NCI-H2227 (cell line): ENCODE data around the gene KDM5A.
"Not testable (repeated sequence)": the region's sequence is repeated elsewhere in the genome, so short reads cannot be mapped to it uniquely, and the experiment has no call there.

Source experiments
- DNase-seq: peaks from one replicate; lab custom pipeline; 2025; ENCODE audit not compliant: unreplicated experiment; lab: John Stamatoyannopoulos, UW

Gene KDM5A

GRCh38 chr12:389142-390096, at the start of gene KDM5A:
Gene KDM5A, minus strand, starts transcription at chr12:389320. Its CDS starts 229 bp downstream, at chr12:389091.
- no peak for DNase-seq

GRCh38 chr12:435737-436136, 46.6 kb upstream of the KDM5A start:
- DNase-seq = not testable (repeated sequence)

- no peak for DNase-seq
Measured at GRCh38 chr12:422526-422925, 33.4 kb upstream of the KDM5A start.

GRCh38 chr12:418432-418831, 29.3 kb upstream of the KDM5A start:
- no peak for DNase-seq

- DNase-seq = no peak
Measured at GRCh38 chr12:414859-415258, 25.7 kb upstream of the KDM5A start.

DNA sequence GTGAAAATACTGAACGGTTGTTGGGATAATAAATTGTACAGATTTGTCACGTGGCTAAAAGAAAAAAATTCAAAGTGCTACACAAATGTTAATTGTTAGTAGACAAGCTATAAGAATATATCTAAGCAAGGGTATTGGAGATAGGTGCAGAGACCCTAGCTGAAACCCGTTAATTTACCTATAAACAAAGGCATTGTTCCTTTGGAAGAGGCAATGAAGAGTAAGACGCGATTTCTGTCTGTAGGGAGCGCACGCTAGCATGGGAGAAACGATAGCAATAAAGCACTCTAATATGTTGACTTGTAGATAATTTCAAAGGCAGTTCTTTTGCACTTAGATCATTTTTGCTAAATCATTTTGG, 12.9 kb upstream of the KDM5A start:
- no peak for DNase-seq

DNA sequence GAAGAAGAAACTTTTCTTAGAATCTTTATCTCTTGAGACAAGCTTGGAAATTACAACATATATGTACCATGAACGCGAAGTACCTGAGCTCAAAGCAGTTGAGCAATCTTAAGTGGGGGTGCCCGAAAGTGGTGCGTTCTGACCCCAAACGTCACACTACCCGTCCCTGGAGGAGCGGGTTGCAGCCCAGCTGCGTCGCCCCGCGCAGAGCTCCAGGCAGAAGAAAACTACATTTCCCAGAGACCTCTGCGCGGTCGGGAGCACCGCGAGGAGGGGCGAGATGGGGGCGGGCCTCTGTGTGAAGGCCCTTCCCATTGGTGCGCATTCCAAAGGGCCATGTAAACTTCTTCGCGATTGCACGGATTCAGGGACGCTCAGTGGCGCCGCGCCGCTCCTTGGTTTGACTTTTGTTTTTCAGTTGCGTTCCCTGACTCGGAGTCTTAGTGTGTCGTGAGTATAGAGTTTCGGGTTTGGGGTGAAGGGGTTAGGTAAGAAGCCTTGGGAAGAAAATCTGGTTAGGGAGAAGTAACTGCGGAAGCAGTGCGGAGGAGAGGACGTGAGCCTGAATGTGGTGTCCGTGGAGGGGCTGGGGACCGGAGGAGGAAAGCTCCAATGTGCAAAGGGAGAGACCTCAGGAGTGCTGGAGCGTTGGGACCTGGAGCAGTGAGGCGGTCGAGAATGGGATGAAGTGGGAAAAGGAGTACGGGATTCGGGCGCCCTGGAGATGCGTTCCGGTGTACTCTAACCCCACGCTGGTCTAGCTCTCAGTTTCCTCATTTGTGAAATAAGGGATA, 12.3 kb upstream of the KDM5A start, which contains the start of gene CCDC77:
Gene CCDC77, plus strand, starts transcription at position 410 of the 794 bp plus-strand sequence. CDS start 7,740 bp downstream, outside the sequence.
- no peak for DNase-seq

DNA sequence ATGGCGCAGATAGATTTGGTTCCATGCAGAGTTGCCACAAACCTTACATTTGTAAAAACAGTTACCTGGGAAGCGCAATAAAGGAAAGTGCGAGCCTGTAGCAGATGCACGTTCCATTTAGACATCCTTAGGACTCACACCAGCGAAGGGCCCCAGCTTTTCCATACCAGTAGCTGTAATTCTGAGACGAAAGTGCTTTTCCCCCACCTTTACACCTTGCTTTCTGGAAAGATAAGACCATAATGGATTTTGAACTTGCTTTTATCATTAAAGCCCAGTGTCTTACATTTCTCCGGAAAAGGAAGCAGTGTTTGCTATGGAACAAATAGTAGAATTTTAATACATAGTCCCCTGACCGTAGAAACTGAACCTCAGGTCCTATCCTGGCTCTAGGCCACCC, 11.7 kb upstream of the KDM5A start:
- no peak for DNase-seq

GRCh38 chr12:388541-389141, 479 bp downstream of the KDM5A start:
- DNase-seq = no peak

GRCh38 chr12:388012-388411, 1.1 kb downstream of the KDM5A start:
- DNase-seq = no peak

- no peak for DNase-seq
Measured at GRCh38 chr12:386651-387050, 2.5 kb downstream of the KDM5A start.

DNA sequence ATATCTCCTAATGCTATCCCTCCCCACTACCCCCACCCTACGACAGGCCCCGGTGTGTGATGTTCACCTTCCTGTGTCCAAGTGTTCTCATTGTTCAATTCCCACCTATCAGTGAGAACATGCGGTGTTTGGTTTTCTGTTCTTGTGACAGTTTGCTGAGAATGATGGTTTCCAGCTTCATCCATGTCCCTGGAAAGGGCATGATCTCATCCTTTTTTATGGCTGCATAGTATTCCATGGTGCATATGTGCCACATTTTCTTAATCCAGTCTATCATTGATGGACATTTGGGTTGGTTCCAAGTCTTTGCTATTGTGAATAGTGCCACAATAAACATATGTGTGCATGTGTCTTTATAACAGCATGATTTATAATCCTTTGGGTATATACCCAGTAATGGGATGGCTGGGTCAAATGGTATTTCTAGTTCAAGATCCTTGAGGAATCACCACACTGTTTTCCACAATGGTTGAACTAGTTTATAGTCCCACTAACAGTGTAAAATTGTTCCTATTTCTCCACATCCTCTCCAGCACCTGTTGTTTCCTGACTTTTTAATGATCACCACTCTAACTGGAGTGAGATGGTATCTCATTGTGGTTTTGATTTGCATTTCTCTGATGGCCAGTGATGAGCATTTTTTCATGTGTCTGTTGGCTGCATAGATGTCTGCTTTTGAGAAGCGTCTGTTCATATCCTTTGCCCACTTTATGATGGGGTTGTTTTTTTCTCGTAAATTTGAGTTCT, 18.2 kb downstream of the KDM5A start:
- DNase-seq = not testable (repeated sequence)

DNA sequence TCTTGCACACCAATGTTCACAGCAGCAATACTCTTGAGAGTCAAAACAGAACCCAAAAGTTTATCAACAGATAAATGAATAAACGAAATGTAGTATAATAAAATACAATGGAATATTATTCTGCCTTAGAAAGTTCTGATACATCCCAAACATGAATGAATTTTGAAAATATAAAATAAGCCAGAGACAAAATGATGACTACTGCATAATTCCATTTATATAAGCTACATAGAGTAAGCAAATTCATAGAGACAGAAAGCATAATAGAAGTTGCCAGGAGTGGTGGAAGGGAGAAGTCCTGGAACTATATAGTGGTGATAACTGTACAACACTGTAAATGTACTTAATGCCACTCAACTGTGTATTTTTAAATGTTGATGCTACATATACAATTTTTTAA, 21.1 kb downstream of the KDM5A start:
- DNase-seq = no peak

GRCh38 chr12:366820-367219, 22.3 kb downstream of the KDM5A start:
- DNase-seq = no peak

GRCh38 chr12:359091-359490, 30.0 kb downstream of the KDM5A start:
- no peak for DNase-seq

DNA sequence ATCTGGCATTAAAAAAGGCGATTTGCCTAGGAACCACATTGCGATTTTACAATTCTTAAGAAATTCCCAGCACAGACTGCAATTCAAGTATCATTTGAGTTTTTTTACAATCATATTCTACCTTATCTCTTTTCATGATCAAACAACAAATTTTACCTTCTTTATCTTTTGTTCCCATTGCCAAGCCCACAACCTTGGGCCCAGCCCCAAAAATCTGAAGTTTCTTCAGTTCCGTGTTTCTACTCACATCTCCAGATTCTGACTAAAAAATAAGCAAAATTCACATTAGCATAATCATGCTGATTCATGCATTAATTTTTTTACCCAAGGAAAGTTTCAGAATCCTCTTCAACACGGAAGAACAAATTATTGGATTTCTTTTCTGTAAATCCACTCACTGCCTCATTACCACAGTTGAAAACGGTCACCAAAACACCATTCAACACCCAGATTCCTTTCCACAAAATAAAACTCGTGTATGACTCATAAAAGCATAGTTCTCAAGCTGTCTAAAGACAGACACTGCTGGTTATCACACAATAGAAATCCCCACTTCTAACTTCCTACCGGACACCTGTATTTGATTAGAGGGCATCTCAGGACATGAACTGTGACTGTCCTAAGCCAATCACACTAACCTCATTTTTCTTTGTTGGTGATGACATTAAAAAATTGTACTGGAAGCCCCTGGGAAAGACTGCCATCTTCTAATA, 32.7 kb downstream of the KDM5A start:
- no peak for DNase-seq

DNA sequence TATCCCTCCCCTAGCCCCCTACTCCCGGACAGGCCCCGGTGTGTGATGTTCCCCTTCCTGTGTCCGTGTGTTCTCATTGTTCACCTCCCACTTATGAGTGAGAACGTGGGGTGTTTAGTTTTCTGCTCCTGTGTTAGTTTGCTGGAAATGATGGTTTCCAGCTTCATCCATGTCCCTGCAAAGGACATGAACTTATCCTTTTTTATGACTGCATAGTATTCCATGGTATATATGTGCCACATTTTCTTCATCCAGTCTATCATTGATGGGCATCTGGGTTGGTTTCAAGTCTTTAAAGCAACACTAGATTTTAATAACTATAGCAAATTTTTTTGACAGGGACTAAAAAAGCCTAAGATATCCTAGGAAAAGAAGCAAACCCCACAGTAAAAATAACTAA, 37.9 kb downstream of the KDM5A start:
- DNase-seq = not testable (repeated sequence)

DNA sequence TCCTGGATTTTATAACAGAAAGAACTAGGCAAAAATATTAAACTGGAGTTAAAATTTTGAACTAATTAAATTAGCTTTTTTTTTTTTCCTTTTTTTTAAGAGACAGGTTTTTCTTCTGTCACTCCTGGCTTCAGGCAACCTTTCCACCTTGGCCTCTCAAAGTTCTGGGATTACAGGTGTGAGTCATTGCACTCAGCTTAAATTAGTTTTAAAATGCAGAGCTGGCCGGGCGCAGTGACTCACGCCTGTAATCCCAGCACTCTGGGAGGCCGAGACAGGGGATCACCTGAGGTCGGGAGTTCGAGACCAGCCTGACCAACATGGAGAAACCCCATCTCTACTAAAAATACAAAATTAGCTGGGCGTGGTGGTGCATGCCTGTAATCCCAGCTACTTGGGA, 39.5 kb downstream of the KDM5A start:
- not testable (repeated sequence) for DNase-seq

GRCh38 chr12:343036-343435, 46.1 kb downstream of the KDM5A start:
- peak; percentile 0 for DNase-seq

DNA sequence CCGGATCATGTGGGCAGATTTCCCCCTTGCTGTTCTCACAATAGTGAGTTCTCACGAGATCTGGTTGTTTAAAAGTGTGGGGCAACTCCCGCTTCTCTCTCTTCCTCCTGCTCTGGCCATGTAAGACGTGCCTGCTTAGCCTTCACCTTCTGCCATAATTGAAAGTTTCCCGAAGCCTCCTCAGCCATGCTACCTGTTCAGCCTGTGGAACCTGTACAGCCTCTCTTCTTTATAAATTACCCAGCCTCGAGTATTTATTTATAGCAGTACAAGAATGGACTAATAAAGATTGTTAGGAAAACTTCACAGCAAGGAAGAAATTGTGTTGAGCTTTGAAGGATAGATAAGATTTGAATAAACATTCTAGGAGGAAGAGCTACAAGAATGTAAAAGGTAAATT, 52.1 kb downstream of the KDM5A start:
- no peak for DNase-seq
